Nephron progenitor cell (in vitro differentiated cells): ENCODE data around the gene ALDH3A2.

ENCODE experiments used
- DNase-seq: peaks from one replicate; pipeline ENCODE4 v3.0.0; 2021
- H3K27ac Mint-ChIP-seq: 2 replicates; pipeline ENCODE4 v1.8.0; 2021; ENCODE audit warnings: mild to moderate bottlenecking, moderate library complexity, mixed read lengths
- H3K27me3 Mint-ChIP-seq: 2 replicates; pipeline ENCODE4 v1.8.0; 2021; ENCODE audit warnings: mild to moderate bottlenecking, low read depth, mixed read lengths; ENCODE audit not compliant: poor library complexity
- H3K36me3 Mint-ChIP-seq: 2 replicates; pipeline ENCODE4 v1.8.0; 2021; ENCODE audit warnings: low read depth, mixed read lengths
- H3K4me1 Mint-ChIP-seq: 2 replicates; pipeline ENCODE4 v1.8.0; 2021; ENCODE audit warnings: mixed read lengths
- H3K4me3 Mint-ChIP-seq: 2 replicates; pipeline ENCODE4 v1.8.0; 2021; ENCODE audit warnings: mild to moderate bottlenecking, moderate library complexity, mixed read lengths
- H3K9me3 Mint-ChIP-seq: 2 replicates; pipeline ENCODE4 v1.8.0; 2021; ENCODE audit warnings: mild to moderate bottlenecking, moderate library complexity, mixed read lengths
- TF ChIP-seq, protein P1 (sequence below): fragments of 200-600 bp; sonication (generic); IDR thresholded peaks from 2 replicates; pipeline ENCODE4 v1.5.0; 2021; ENCODE audit warnings: antibody characterized with exemption

The ALDH3A2 gene

DNA sequence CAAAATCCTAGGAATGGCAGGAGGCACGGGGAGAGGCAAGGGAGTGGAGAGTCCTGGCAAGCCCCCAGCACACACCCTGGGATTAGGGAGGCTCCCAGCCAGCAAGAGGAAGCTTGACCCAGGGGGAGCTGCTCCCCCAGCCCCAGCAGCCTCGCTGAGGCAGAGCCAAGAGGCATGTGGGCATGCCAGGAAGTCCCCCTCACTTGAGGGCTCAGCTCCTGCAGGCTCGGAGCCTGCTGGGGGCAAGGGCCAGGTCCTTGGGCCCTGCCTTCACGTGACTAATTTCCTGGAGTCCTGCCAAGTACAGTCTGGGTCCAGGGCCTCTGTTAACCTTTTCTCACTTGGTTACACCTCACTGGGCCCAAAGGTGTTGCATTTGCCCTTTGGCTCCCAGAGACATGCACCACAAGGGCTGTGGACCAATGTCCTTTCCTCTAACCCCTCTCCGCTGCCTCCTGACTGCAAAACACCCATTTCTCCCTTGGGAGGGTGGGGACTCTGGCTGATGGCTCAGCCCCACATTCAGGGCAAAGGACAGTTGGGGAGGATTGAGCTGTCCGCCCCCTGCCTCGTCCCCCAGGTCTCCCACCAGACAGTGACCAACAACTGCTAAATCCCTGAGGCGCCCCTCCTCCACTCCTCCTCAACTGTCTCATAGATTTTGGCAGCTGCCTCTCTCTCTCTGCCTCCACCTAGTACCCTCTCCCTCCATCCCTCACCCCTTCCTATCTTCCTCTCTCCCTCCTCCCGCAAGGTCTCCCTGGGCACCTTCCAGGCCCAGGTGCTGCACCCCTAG is 72.3 kb downstream of the ALDH3A2 start:
- no peaks in the 10 kb centered on the region for H3K36me3 Mint-ChIP-seq
- TF ChIP-seq, protein P1, sequence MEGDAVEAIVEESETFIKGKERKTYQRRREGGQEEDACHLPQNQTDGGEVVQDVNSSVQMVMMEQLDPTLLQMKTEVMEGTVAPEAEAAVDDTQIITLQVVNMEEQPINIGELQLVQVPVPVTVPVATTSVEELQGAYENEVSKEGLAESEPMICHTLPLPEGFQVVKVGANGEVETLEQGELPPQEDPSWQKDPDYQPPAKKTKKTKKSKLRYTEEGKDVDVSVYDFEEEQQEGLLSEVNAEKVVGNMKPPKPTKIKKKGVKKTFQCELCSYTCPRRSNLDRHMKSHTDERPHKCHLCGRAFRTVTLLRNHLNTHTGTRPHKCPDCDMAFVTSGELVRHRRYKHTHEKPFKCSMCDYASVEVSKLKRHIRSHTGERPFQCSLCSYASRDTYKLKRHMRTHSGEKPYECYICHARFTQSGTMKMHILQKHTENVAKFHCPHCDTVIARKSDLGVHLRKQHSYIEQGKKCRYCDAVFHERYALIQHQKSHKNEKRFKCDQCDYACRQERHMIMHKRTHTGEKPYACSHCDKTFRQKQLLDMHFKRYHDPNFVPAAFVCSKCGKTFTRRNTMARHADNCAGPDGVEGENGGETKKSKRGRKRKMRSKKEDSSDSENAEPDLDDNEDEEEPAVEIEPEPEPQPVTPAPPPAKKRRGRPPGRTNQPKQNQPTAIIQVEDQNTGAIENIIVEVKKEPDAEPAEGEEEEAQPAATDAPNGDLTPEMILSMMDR: no peak
- no peaks in the 10 kb centered on the region for H3K9me3 Mint-ChIP-seq
- H3K4me3 Mint-ChIP-seq: peak overlapping the region; percentile 30
- peak; percentile 30 for DNase-seq
- peaks cover 43% of the 10 kb centered on the region for H3K4me1 Mint-ChIP-seq
- peaks cover 5% of the 10 kb centered on the region for H3K27me3 Mint-ChIP-seq
- H3K27ac Mint-ChIP-seq: no peak overlapping the region

DNA sequence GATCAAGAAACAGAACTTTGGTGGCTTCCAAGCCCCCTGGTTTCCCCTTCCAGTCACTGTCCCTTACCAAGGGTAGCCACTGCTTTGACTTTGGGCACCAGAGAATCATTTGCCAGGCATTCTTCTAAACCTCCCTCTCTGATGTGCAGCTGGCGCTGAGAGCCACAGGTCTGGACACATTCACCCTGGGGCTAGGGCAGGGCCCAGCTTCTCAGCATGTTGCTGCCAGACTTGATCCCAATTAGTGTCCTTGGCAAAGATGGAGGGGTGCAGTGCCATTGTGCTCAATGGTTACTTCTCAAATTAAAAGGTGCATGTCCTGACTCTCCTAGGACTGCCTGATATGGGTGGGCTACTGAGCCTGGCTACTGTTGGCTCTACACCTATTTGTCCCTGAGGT is 75.4 kb downstream of the ALDH3A2 start:
- H3K4me1 Mint-ChIP-seq: peaks cover 28% of the 10 kb centered on the region
- no peak for DNase-seq
- no peaks in the 10 kb centered on the region for H3K36me3 Mint-ChIP-seq
- no peaks in the 10 kb centered on the region for H3K9me3 Mint-ChIP-seq
- TF ChIP-seq, protein P1: no peak
- no peak overlapping the region for H3K27ac Mint-ChIP-seq
- H3K4me3 Mint-ChIP-seq: no peak overlapping the region
- H3K27me3 Mint-ChIP-seq: peaks cover 4% of the 10 kb centered on the region

DNA sequence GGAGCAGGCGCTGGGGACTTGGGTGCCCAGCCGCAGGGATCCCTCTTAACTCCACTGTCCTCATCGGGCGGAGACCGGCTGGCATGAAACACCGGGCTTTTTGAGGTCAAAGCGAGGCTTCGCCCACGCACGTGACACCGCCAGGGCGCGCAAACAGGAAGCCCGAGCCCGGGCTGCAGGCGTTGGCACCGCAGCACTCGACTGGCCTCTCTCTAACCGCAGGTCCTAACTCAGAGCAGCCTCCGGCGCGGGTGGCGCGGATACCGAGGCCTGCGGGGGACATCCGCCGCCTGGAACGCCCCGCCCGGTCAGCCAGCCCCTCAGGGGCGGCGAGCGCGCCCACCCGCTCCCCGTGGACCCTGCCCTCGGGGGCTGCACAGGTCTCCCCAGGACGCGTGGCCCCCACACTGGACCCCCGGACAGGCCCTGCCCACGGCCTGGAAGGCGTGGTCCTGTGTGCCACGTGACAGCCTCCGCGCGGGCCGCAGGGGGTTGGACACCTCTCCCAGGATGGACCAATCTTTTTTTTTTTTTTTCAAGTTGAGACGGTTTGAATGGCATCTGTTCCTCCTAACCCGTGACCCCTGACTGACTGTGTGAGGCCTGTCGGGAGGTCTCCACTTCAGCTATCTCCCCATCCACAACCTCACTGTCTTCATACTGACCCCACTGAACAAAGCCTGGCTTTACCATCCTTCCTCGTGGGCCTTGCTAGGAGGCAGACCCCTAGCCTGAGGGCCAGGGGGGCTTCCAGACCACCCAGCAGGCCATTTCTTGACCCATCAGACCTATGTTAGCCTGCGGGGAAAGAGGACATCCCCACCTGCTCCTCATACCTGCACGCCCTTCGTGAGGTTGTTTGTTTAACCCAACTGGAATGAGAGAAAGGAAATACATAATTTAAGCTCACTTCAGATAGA is 76.2 kb downstream of the ALDH3A2 start:
- DNase-seq: no peak
- Mint-ChIP-seq H3K4me3 (no peak overlapping the region), H3K36me3 (no peaks in the 10 kb centered on the region), H3K27me3 (peaks cover 5% of the 10 kb centered on the region), H3K4me1 (peaks cover 21% of the 10 kb centered on the region), H3K27ac (peak overlapping the region; percentile 57), H3K9me3 (no peaks in the 10 kb centered on the region)
- TF ChIP-seq, protein P1: no peak

DNA sequence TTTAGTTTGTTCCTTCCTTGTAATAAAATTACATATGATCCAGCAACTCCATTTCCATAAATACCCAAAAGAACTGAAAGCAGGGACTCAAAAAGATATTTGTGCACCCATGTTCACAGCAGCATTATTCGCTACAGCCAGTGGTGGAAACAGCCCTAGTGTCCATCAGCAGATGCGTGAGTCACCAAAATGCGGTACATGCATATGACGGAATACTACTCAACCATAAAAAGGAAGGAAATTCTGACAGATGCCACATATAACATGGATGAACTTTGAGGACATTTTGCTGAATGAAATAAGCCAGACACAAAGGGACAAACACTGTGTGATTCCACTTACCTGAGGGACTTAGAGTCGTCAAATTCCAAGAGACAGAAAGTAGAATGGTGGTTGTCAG is 76.9 kb downstream of the ALDH3A2 start:
- H3K4me3 Mint-ChIP-seq: no peak overlapping the region
- H3K36me3 Mint-ChIP-seq: no peaks in the 10 kb centered on the region
- H3K4me1 Mint-ChIP-seq: peaks cover 14% of the 10 kb centered on the region
- H3K9me3 Mint-ChIP-seq: no peaks in the 10 kb centered on the region
- H3K27me3 Mint-ChIP-seq: peaks cover 8% of the 10 kb centered on the region
- no peak overlapping the region for H3K27ac Mint-ChIP-seq
- DNase-seq: no peak
- TF ChIP-seq, protein P1: no peak

DNA sequence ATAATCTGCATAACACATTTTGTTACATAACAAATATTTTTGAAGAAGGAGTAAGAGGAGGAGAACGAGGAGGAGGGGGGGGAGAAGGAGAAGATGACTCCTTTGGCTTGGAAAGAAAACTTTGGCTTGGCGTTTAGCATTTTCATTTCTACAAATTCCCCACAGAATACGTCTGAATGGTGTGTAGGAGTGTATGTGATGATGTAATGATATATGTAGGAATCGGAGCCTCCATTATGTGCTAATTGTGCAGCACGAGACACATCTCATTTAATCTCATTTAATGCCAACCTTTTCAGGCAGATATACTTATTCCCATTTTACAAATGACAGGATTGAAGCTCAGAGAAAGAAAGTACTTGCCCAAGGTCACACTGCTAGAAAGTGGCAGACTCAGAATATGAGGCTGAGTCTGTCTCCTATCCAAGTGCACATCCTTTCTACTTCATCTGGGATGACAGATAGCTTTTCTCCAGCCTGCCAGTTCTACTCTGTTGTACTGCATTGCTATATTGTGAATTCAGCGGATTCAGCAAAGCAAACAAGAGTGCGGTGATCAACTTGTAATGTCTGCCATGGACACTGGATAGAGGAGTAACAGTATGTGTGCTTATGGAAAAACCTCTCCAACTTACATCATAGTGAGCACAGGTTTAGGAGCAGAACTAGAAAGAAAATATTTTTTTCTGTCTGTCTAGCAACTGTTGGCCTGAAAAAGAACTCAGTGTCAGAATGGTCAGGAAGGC is 78.3 kb downstream of the ALDH3A2 start:
- DNase-seq: no peak
- peaks cover 9% of the 10 kb centered on the region for H3K27me3 Mint-ChIP-seq
- H3K4me3 Mint-ChIP-seq: no peak overlapping the region
- no peaks in the 10 kb centered on the region for H3K9me3 Mint-ChIP-seq
- H3K36me3 Mint-ChIP-seq: no peaks in the 10 kb centered on the region
- H3K4me1 Mint-ChIP-seq: peaks cover under 1% of the 10 kb centered on the region
- TF ChIP-seq, protein P1: no peak
- no peak overlapping the region for H3K27ac Mint-ChIP-seq
